WI38 (cell line): ENCODE results near the gene C13orf42.

Experiments used
- H3K4me3 ChIP-seq: 2 replicates; pipeline ENCODE4 v1.5.1; 2011; ENCODE audit warnings: low read depth, mild to moderate bottlenecking, control low read depth, low read length
- CTCF ChIP-seq: IDR thresholded peaks from 2 replicates; pipeline ENCODE4 v1.5.1; 2012; ENCODE audit warnings: low read depth, mild to moderate bottlenecking, control low read depth, low read length

The C13orf42 gene

GRCh38 chr13:51118809-51119431 lies 7.8 kb upstream of the C13orf42 start:
- H3K4me3 ChIP-seq: no peak overlapping the region
- TF ChIP-seq CTCF: no peak

- TF ChIP-seq CTCF: no peak
Measured at GRCh38 chr13:51113969-51114368, 2.9 kb upstream of the C13orf42 start.

GRCh38 chr13:51113186-51113881 lies 2.3 kb upstream of the C13orf42 start:
- no peak overlapping the region for H3K4me3 ChIP-seq
- TF ChIP-seq CTCF: no peak

More at GRCh38 chr13:51113969-51114368, 2.9 kb upstream of the C13orf42 start:
- H3K4me3 ChIP-seq: no peak overlapping the region

GRCh38 chr13:51112771-51113170 lies 1.7 kb upstream of the C13orf42 start:
- H3K4me3 ChIP-seq: no peak overlapping the region
- TF ChIP-seq CTCF: no peak

GRCh38 chr13:51111997-51112396 lies 923 bp upstream of the C13orf42 start:
- TF ChIP-seq CTCF: no peak

GRCh38 chr13:51107996-51108395 lies 3.1 kb downstream of the C13orf42 start:
- TF ChIP-seq CTCF: no peak
- H3K4me3 ChIP-seq: no peak overlapping the region

More at GRCh38 chr13:51111997-51112396, 923 bp upstream of the C13orf42 start:
- H3K4me3 ChIP-seq: no peak overlapping the region

GRCh38 chr13:51105046-51105445 lies 6.0 kb downstream of the C13orf42 start:
- no peak for TF ChIP-seq CTCF
- H3K4me3 ChIP-seq: no peak overlapping the region
